Stimulated activated CD4-positive, alpha-beta T cell treated with anti-CD3 and anti-CD28 coated beads, Interleukin-1b, Interleukin-23, amount 100 ng/mL, for 24 hours (primary cell): ENCODE measurements around the gene PROKR1.
"Not testable (repeated sequence)": the region's sequence is repeated elsewhere in the genome, so short reads cannot be mapped to it uniquely, and the experiment has no call there.

ENCODE experiments used
- DNase-seq, 4 experiments: peaks; one replicate each; pipeline ENCODE4 v3.0.0-alpha.2; 2020; ENCODE audit warnings: low read depth in 4 of 4, low spot score in 1 of 4

PROKR1 gene

DNA sequence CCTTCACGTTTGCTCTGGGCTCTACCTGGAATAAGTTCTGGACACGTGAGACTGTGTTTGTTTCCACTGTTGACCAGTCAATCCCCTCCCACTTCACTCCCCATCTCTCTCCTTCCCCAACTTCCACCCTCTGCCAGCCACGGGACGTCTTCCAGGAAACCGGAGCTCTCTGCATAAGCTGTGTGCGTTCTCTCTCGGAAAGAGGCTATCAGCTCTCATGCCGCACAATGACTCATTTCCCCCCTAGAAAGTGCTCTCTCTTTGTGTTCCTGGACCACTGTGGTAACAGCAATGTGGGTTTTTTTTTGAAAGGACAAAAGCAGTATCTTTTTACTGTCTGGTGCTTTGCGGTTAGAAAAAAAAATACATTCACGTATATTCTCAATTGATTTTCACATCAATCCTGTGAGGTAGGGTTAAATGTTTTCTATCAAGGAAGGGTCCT lies 10.2 kb downstream of the PROKR1 start:
- peak in 1 of 4 experiments; percentile 22 for DNase-seq

DNA sequence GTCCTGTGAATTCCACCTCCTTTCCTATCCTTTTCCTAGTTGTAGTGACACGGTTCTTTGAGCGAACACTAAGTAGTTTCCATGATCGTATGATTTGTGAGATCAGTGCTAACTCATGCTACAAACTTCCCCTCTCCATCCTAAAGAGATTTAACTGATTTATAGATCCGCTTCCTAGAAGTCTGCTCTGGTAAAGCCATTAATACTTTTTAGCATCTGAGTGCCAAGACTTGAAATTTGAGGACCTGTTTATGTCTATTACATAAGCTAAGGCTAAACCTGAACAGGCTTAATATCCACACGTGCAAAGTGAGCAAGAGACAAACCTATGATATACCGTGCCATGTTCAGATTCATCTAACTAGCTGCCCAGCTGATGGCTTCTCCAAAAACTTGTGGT lies 14.9 kb downstream of the PROKR1 start:
- DNase-seq = no peak

DNA sequence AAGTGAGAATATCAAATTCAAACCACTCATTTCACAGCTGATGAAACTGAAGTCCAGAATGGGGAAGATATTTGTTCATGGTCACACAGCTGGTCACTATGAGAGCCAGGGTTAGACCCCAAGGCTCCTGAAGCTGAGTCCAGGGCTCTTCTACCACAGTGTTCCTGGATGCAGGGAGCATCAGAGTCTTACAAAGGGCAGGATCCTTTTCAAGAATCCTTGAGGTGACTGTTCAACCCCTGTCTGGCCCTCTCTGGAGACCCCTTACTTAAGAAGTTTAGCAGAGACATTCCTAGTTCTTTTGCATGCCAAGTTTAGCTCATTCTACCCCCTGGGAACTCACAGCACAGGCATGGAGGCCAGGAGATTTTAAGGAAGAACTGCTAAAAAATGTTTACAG lies 15.7 kb downstream of the PROKR1 start:
- no peak for DNase-seq

DNA sequence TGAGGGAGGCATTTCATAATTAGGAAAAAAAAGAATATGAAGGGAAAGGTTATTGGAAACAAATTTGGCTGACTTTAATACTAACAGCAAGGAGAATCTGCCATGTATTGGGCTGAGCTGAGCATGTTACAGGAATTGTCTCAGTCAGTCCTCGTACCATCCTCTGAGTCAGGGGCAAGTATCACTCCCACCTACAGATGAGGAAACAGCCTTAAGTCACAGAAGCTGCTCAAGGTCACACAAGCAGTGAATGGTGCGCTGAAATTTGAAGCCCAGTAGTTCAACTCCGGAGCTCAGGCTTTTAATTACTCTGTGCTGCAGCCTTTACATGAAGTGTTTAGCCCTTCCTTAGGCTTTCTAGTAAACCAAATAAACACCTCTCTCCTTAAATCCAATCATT lies 17.3 kb downstream of the PROKR1 start:
- DNase-seq = no peak

DNA sequence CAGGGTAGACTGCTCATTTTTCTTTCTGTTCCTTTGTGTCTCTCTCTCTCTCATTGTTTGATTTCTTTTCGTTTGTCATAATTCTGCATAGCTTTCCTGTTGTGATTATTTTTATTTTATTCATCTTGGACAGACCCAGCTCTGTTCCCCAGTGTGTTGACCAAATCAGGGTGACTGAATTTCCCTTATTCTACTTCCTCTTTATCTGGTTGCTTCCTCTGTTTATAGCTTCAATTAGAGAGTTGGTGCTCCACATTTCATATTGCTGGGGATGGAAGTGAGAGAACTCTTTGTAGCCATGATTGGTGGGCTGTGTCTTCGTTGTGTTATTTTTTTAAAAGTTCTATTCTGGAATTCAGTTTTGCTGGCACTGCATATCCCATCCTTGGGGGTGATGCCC lies 19.1 kb downstream of the PROKR1 start:
- DNase-seq = no peak

DNA sequence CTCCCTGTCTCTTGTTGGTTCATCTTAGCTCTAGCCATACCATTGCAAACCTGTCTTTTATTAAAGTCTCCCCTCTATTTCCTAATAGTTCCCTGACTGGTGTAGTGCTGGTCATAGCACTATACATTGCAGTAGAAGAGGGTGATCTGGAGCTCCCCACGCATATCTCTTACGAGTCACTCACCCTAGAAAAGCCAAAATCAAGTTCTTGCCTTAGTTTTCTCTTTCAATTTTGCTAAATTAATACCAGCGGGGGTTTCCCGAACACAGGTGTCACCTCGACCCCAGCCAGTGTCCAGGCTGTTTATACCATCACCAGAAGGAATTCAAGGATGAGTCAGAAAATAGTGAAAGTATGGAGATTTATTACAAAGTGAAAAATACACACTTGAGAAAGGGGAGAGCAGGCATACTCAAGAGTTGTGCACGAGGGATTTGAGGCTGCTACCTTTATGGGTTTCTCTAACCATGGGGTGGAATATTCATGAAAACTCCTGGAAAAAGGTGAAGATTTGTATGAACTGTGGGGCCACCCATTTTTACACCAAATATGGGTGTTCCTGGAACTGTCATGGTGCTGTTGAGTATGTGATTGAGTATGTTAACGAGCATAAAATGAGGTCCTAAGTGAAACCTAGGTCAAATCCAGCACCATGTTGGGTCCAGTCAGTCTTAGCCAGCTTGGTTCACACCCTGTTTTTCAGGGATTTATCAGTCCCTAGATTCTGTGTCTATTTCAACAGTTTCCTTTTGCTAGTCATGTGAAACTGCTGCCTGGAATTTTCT lies 20.2 kb downstream of the PROKR1 start:
- DNase-seq = no peak

DNA sequence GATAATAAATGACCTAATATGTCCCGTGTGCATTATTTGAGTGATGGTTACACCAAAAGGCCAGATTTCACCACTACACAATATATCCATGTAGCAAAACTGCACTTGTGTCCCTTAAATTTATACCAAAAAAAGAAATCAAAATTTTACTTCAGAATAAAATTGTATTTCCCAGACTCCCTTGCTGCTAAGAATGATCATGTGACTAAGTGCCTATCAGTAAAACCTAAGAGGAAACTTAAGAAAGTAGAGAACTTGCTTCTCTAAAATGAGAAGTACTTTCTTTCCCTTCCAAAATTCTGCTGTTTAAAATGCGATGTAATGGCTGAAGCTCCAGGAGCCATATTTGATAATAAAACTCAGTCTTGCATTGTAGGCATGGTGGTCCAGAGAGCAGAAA lies 24.0 kb downstream of the PROKR1 start:
- no peak for DNase-seq

DNA sequence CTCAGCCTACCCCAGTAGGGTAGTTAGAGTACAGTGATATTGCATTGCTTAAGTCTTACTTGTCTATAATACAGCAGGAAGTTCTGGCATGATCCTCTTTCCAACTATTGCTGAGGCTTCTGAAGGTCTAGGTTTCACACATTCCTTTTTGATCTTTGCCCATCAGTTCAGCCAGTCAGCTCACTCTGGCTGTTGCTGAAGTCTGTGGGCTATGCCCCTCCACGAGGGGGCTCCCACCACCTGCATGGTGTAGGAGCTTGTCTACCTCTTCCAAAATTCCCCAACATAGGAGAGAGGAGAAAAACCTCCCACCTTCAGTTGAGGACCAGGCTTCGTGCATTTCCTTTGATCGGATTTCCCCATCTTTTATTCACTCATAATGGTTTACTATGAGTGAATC lies 26.3 kb downstream of the PROKR1 start:
- DNase-seq = no peak

DNA sequence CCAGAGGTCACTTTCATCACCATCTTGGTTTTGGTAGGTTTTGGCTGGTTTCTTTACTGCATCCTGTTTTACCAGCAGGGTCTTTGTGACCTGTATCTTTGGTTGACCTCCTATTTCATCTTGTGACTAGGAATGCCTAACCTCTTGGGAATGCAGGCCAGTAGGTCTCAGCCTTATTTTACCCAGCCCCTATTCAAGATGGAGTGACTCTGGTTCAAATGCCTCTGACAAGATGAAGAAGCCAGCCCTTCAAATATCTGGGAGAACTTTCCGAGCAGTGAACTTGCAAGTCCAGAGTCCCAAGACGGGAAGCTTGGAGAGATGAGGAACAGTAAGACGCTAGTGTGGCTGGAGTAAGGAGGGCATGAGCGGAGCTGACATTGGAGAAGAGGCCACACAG lies 28.6 kb downstream of the PROKR1 start:
- no peak for DNase-seq

DNA sequence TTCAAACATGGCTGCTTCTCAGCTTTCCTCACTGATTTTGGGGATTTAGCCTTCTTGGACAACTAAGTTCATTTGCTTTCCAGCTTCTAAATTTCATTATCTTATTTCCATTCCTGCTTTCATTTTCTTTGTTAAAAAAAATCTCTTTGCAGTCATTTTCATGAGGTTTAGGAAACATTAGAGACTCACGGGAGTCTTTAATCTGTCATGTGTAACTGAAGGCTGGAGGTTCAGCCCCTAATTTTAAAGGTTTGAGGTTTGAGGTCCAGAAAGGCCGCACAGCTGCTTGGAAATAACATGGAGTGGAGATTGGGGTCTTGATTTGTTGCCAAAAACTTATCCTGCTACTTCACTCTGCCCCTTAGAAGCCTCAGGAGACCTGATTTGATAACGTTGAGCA lies 30.3 kb downstream of the PROKR1 start:
- DNase-seq = no peak

DNA sequence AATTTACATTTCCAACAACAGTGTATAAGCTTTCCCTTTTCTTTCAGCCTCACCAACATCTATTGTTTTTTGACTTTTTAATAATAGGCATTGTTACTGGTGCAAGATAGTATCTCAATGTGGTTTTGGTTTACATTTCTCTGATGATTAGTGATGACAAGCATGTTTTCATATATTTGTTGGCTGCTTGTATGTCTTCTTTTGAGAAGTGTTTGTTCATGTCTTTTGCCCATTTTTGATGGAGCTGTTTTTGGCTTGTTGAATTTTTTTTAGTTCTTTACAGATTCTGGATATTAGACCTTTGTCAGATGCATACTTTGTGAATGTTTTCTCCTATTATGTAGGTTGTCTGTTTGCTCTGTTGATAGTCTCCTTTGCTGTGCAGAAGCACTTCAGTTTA lies 32.1 kb downstream of the PROKR1 start:
- DNase-seq = no peak

DNA sequence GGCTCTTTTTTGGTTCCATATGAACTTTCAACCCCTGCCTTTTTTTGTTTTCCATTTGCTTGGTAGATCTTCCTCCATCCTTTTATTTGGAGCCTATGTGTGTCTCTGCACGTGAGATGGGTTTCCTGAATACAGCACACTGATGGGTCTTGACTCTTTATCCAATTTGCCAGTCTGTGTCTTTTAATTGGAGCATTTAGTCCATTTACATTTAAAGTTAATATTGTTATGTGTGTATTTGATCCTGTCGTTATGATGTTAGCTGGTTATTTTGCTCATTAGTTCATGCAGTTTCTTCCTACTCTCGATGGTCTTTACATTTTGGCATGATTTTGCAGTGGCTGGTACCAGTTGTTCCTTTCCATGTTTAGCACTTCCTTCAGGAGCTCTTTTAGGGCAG lies 34.5 kb downstream of the PROKR1 start:
- not testable (repeated sequence) for DNase-seq

DNA sequence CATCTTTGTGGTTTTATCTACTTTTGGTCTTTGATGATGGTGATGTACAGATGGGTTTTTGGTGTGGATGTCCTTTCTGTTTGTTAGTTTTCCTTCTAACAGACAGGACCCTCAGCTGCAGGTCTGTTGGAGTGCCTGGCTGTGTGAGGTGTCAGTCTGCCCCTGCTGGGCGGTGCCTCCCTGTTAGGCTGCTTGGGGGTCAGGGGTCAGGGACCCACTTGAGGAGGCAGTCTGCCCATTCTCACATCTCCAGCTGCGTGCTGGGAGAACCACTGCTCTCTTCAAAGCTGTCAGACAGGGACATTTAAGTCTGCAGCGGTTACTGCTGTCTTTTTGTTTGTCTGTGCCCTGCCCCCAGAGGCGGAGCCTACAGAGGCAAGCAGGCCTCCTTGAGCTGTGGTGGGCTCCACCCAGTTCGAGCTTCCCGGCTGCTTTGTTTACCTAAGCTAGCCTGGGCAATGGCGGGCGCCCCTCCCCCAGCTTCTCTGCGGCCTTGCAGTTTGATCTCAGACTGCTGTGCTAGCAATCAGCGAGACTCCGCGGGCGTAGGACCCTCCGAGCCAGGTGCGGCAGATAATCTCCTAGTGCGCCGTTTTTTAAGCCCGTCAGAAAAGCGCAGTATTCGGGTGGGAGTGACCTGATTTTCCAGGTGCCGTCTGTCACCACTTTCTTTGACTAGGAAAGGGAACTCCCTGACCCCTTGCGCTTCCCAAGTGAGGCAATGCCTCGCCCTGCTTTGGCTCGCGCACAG lies 36.0 kb downstream of the PROKR1 start:
- DNase-seq = not testable (repeated sequence)

DNA sequence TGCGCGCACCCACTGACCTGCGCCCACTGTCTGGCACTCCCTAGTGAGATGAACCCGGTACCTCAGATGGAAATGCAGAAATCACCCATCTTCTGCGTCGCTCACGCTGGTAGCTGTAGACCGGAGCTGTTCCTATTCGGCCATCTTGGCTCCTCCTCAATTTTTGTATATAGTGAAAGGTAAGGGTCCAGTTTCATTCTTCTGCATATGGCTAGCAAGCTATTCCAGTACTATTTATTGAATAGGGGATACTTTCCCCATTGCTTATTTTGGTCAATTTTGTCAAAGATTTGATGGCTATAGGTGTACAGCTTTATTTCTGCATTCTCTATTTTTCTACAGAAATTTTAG lies 36.5 kb downstream of the PROKR1 start:
- DNase-seq = not testable (repeated sequence)

DNA sequence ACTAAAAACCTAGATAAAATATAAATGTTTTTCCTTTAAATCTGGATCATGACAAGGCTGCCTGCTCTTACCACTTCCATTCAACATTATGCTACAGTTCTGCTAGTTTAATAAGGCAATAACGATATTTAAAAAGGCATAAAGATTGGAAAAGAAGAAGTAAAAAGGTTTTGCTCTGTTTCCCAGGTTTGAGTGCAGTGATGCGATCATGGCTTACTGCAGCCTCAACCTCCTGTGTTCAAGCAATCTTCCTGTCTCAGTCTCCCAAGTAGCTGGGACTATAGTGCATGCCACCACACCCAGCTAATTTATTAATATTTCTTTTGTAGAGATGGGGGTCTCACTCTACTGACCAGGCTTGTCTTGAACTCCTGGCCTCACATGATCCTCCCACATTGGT lies 40.8 kb downstream of the PROKR1 start:
- DNase-seq = no peak

DNA sequence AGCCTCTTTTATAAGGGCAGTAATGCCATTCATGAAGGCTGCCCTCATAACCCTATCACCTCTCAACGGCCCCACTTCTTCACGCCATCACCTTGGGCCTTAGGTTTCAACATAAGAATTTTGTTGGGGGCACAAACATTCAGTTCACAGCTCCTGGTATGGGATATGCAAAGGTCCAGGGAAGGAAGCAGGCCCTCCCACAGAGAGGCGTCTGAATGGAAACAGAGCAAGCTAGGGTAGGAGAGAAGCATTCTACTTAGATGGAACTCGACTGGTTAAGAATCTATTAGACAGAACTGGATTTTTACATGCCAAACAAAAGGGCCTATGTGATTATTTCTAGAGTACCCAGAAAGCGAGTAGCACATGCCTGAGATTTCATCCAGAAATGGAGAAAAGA lies 42.8 kb downstream of the PROKR1 start:
- no peak for DNase-seq

DNA sequence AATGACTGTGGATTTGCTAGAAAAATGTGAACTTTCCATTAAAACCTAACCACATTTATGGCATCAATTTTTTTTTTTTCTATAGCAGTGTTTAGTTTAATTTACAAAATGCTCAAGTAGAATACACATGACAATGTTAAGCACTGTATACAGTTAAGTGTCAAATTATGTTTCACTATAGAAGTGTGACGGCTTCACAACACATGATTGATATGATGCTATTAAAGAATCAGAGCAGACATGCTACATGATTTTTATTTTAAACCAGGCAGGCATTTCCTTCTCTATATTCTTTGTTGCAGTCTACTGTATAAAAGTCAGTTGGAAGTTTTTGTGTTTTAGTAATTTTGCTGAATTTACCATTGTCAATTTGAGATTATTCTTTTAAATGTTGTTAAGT lies 43.6 kb downstream of the PROKR1 start:
- DNase-seq = no peak

DNA sequence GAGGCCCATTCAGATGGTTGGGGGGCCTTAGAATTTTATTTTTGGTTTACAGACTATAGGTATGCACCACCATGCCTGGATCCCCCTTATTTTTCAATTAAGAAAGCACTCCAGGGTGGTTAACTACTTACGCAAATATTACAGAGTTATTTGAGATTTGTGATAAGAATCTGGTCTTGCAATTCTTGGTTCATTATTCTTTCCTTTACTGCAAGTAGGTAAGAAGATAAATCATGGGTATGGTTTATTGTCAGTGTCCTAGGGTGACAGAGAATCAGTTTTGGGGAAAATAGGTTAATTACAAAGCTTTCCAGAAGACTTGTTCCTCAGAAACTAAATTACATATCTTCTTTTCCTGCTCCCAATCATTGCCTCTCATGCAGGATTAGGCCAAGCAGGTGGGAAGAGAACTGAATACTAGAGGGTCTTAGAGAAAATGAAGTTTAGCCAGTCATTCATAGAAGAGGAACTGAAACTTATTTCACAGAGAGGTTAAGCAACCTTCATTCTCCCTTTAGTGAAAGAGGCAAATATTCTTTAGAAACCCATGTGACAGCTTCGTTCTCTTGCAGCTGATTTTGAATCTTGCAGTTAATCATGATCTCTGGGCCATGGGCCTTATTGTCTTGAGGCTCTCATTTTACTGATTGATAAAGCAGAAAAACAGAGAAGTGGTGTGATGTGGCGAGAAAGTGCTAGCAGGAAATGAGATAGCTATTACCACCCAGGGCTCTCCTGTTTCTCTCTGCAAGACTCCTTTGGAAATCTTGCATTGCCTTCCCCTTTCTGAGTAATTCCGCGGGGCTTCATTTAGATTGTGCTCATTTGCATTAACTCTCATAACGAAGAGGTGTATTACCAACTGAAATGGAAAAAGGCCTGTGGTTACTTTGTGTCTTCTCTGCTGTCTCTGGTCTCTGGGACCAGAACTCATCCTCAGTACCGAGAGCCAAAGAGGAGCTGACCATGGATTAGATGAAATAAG lies 46.5 kb downstream of the PROKR1 start:
- no peak for DNase-seq

DNA sequence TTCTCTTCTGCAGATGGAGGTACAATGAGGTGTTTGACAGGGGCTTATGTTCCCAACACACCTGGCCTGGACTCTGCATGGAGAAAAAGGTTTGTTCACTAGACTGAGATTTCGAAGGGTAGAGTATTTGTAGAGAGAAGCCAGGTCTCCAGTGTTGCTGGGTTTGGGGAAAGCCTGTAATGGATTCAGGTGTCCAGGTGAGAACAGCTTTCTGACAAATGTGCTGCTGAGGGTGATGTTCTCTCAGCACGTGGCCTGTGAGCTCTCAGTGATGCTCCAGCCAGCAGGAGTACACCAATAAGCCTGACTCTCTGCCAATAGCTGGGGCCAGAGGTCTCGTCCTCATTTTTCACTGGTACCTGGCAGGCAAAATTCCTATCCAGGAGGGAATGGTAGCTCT lies 47.5 kb downstream of the PROKR1 start:
- DNase-seq = no peak

DNA sequence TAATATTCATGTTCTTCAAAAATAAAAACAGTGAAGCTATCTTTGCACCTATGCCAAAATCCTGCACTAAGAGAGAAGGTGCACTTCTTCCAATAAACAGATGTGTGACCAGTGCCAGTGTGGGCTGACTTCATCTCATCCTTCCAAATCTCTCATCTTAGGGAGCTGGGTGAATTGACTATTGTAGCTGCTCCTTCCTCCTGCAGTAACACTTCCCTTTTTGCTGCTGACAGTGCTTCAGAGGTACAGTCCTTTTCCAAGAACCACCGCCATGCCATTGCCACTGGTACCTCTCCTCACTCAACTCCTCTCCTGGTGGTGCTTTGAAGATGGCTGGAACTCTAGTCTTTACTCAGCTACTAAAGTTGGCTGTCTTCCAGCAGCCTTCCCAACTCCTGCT lies 49.1 kb downstream of the PROKR1 start:
- DNase-seq = no peak

DNA sequence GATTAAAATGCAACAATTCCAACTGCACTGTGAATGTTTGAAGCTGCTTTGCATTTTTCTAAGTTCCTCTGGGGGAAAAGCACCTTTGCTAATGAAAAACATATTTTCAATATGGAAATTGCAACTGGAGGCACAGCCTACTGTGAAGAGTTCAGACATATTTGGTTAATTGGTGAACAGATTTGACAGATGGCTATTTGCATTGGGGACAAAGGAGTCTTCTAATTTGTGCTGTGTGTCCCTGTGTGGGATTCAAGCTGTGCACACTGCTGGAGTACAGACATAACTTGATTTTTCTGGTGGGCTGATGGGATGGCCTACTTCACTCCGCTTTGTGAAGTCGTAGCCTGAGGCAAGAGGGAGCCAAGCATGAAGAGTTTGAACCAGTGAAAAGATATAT lies 50.6 kb downstream of the PROKR1 start:
- DNase-seq = no peak

DNA sequence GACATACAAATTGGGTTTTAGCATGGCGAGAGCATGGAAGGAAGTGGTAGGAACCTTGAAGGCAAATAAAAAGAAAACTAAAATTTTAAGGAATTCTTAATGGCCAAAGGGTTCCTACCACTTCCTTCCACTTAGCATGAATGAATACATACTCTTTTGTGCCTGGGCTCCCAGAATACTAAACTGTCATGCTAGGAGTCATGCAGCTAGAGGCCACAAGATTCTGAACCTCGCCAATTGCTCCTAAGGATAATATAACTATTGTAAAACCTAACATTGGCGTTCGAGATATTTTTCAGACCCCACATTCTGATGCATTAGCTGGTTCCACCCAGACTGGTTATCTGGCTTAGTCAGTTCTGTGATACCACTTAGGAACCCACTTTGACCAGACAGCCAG lies 52.6 kb downstream of the PROKR1 start:
- no peak for DNase-seq
